HG02981 (cell line): ENCODE data around the gene ITPKB.

ENCODE experiments used
- ATAC-seq: cut with Tn5 transposase; IDR thresholded peaks from one replicate; pipeline ENCODE4 v1.9.1; 2021; ENCODE audit warnings: mild to moderate bottlenecking, moderate library complexity; ENCODE audit not compliant: unreplicated experiment

Gene ITPKB

DNA sequence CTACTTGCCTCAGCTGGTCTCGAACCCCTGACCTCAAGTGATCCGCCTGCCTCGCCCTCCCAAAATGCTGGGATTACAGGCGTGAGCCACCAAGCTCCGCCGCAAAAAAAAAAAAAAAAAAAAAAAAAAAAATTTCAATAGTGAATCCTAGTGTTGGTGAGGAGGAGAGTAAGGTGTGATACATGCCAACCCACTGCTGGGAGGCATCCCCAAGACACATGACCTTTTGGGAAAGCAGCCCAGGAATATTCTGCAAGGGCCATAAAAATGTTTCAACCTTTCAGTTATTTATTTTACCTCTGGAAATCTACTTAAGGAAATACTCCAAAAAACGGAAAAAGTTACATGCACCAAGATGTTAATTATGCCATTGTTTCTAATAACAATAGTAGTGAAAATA is 69.0 kb downstream of the ITPKB start:
- ATAC-seq = no peak

- no peak for ATAC-seq
Measured at GRCh38 chr1:226668173-226668560, 70.9 kb downstream of the ITPKB start.

- no peak for ATAC-seq
Measured at GRCh38 chr1:226666692-226667091, 72.4 kb downstream of the ITPKB start.

DNA sequence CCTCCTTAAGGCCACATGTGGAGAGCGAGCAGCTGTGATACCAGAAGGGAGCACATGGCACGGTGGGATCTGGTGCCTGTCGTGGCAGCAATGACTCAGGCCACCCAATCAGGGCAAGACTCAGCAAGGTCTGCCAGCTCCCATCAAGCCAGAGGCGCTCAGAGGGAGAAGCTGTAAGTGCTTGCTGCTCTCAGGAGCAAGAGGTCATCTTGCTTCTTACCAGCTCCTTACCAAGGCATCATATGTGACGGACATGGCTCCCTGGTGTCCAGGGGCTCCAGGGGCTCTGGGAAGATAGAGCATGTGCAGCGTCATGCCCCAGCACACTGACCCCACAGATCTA is 72.9 kb downstream of the ITPKB start:
- ATAC-seq = no peak

- no peak for ATAC-seq
Measured at GRCh38 chr1:226665505-226666163, 73.4 kb downstream of the ITPKB start.

GRCh38 chr1:226664413-226665101 is 74.5 kb downstream of the ITPKB start:
- no peak for ATAC-seq

GRCh38 chr1:226663327-226663704 is 75.8 kb downstream of the ITPKB start:
- ATAC-seq = no peak

DNA sequence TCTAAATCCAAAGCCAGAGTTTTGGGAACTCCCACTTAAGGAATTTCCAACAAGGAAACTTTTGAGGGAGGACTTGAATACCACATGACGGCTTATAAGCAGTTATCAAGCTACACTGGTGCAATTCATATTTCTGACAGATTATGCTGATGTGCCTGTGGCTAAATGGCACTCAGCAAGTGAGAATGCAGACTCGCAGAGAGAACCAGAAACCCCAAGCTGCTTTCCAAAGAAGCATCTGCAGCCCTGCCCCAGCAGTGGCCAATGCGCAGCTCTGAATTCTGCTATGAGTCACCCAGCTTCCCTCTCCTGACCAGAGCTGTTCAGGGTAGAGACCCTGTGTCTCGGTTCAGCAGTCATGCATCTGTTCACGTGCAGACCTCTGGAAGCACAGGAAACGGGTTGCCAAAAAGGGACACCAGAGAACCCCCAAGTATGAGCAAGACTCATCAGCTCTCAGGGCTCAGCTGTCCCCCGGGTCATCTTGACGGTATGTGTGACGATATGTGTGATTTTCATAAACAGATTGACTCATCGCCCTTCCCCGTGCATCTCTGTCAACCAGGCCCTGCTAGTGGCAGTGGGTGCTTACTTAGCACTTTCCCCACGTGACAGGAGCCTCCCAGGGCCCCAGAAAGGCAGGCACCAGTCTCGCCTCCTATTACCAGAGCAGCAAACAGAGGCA is 76.3 kb downstream of the ITPKB start:
- ATAC-seq = peak; percentile 93

DNA sequence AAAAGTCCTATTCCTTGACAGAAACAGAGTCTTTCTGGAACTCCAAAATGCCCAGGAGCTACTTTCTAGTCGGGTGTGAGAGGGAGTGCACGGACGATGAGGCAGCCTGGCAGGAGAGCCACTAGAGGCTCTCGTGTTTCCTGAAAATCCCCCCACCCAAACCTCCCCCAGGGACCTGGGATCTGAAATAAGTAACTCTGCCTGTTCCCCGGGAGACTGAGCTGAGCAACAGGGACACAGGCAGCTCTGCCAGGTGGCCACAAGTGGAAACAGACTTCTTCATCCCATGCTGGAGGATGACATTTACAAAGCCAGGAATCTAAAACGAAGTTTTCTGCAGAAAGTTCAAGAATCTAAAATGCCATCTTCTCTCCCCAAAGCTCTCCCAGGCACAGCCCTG is 77.1 kb downstream of the ITPKB start:
- ATAC-seq = no peak

DNA sequence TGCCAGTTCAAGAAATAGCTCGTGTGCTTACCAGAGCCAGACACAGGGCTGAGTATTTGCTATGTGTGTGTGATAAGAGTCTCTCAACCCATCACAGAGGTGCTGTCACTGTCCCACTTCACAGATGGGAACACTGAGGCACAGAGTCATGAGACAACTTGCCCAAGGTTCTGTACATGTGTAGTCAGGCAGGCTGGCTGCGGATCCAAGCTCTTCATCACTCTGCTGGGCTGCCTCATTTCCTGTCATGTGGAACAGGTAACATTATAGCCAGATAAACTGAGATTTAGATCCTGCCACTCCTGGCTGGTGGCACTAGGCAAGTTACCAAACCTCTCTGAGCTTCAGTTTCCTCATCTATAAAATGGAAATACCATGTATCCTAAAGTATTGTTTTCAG is 77.8 kb downstream of the ITPKB start:
- ATAC-seq = no peak

DNA sequence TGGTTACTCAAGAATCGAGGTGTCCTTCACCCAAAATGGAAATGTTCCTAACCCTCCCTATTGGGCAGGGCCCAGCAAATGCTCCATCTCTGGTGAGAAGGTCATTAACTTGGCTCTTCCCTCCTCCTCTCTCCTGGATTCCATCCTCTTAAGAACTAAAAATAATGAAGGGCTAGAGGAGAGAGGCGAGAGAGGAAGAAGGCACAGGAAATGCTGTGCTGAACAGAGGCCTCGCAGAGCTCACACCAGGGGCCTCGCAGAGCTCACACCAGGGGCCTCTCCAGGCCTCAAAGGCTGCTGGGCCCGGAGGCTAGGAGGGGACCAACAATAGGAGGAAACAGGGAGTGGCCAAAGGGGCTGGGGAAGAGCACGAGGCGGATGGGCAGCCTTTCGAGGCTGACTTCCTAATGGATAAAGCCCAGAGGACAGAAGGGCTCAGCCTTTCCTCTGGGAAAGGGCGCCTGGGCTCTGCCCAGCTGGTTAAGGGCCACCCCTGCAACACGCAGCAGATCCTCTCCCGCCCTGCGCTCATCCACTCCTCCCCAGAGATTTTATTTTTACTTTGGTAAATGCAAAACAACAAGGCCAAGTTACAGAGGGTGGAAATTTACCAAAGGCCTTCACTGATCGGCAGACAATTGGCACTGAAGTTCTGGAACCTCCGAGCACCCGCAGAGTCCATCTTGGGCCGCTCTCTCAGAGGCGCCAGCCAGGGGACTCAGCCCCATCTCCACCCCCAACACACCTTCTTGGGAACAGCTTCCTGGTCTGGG is 78.5 kb downstream of the ITPKB start:
- no peak for ATAC-seq

GRCh38 chr1:226659641-226660040 is 79.4 kb downstream of the ITPKB start:
- no peak for ATAC-seq

DNA sequence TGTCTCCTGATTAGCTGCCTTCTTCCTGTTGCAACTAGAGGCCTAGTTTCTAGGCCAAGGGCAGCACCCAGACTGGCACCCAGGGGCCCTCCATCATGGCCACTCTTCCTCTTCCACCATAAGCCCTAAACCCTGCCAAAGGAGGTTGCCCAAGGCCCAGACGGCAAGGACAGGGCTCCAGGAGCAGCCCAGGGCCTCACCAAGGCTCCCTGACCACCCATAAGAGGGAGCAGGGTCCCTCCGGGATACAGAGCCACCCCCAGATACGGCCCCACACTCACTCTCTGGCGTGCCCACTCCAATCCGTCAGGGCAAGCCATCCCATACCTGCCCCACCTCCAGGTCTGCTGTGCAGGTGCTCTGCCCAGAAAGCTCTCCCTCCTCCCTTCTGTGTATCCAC is 79.9 kb downstream of the ITPKB start:
- no peak for ATAC-seq

GRCh38 chr1:226658546-226659125 is 80.4 kb downstream of the ITPKB start:
- no peak for ATAC-seq

DNA sequence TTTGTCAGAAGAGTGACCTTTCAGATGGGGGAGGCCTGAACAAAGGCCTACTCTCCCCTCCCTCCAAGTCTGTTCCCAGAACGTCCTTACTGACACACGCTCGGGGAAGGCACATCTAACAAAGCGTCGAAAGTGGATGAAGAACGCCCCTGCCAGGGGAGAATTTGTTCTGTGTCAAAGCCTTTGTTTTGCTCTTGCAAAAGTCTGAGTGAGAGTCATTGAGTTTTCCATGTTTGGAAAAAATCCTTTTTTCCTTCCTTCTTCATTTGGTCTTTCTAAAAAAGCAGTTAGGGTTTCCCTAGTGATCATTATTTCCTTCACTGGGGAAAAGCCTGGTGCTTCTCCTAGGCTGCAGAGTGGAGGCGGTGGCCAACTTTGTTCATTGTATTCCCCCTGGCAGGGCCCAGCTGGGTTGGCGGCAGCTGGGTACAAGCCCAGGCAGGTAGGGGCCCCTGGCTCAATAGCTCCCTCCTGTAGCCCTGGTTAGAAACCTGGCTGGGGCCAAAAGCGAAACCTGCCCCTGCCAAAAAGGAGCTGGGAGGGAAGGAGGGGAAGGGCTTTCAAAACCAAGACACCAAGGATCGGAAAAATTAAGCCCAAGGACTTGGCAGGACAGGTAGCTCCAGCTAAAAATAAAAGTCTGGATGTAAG is 81.1 kb downstream of the ITPKB start:
- ATAC-seq = no peak

- ATAC-seq = no peak
Measured at GRCh38 chr1:226656601-226657277, 82.3 kb downstream of the ITPKB start.

- ATAC-seq = no peak
Measured at GRCh38 chr1:226656201-226656600, 82.9 kb downstream of the ITPKB start.

- ATAC-seq = no peak
Measured at GRCh38 chr1:226655251-226656163, 83.6 kb downstream of the ITPKB start.

DNA sequence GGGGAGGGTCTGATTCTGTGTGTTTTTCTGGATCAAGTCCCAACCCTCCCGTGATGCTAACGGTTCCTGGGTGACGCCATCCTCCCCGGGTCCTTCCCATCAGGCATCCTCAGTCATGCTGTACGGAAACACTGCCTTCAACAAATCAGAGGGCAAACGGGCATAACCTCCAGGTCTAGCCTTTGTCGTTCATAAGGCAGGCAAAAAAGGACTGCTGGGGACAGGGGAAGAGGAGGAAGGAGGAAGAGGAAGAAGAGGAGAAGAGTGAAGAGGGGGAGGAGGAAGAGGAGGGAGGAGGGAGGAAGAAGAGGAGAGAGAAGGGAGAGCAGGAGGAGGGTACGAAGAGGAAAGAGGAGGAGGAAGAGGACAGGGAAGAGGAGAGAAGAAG is 84.4 kb downstream of the ITPKB start:
- no peak for ATAC-seq
